Neural cell (in vitro differentiated cells): Measurements from ENCODE around the gene TFB2M. TPM values are rescaled to one million over a fixed set of nuclear protein-coding genes. Genes with fewer than 3 reads are reported as not detected.

Source experiments
- H2AFZ ChIP-seq: fragments of 200-600, 300-800 bp; sonication (generic), shearing (Covaris generic); 2 replicates; pipeline ENCODE4 v1.6.0; 2014; ENCODE audit warnings: low read depth, mild to moderate bottlenecking, antibody characterized with exemption, low read length, moderate library complexity
- H3F3A ChIP-seq: fragments of 200-600 bp; shearing (Covaris generic); 2 replicates; pipeline ENCODE4 v1.6.1; 2016; ENCODE audit warnings: mild to moderate bottlenecking, moderate library complexity, mixed read lengths, antibody characterized with exemption, low read length; ENCODE audit not compliant: insufficient read depth, poor library complexity, severe bottlenecking
- H3K27ac ChIP-seq: fragments of 200-600, 300-800 bp; sonication (generic), shearing (Covaris generic); 2 replicates; pipeline ENCODE4 v1.5.1; 2014; ENCODE audit warnings: mild to moderate bottlenecking, low read length, moderate library complexity
- H3K27me3 ChIP-seq: fragments of 300-800, 200-600 bp; sonication (generic), shearing (Covaris generic); 2 replicates; pipeline ENCODE4 v1.6.0; 2014; ENCODE audit warnings: mild to moderate bottlenecking, low read depth, low read length, moderate library complexity; ENCODE audit not compliant: insufficient read depth
- H3K36me3 ChIP-seq: fragments of 300-800, 200-600 bp; sonication (generic), shearing (Covaris generic); 2 replicates; pipeline ENCODE4 v1.5.1; 2014; ENCODE audit warnings: mild to moderate bottlenecking, antibody characterized with exemption, low read length, moderate library complexity; ENCODE audit not compliant: insufficient read depth
- H3K4me2 ChIP-seq: fragments of 300-800, 200-600 bp; sonication (generic), shearing (Covaris generic); 2 replicates; pipeline ENCODE4 v1.6.0; 2014; ENCODE audit warnings: mild to moderate bottlenecking, low read length
- H3K4me3 ChIP-seq: fragments of 300-800, 200-600 bp; sonication (generic), shearing (Covaris generic); 2 replicates; pipeline ENCODE4 v1.5.1; 2014; ENCODE audit warnings: mild to moderate bottlenecking, low read length, moderate library complexity
- H3K79me2 ChIP-seq: fragments of 200-600 bp; shearing (Covaris generic); replicated peaks from 2 replicates; pipeline ENCODE4 v1.6.0; 2014; ENCODE audit warnings: mild to moderate bottlenecking, low read length, moderate library complexity; ENCODE audit not compliant: insufficient read depth
- H3K9ac ChIP-seq: fragments of 300-800, 200-600 bp; sonication (generic), shearing (Covaris generic); 2 replicates; pipeline ENCODE4 v1.6.1; 2016; ENCODE audit warnings: mild to moderate bottlenecking, low read length, mixed read lengths
- H3K9me2 ChIP-seq: fragments of 200-600 bp; shearing (Covaris generic); 2 replicates; pipeline ENCODE4 v1.6.1; 2016; ENCODE audit warnings: mild to moderate bottlenecking, low read length, mixed read lengths; ENCODE audit not compliant: insufficient read depth
- H3K9me3 ChIP-seq: fragments of 200-600, 300-800 bp; sonication (generic), shearing (Covaris generic); 2 replicates; pipeline ENCODE4 v1.6.1; 2016; ENCODE audit warnings: mild to moderate bottlenecking, mixed run types, low read length, moderate library complexity, mixed read lengths
- H4K20me1 ChIP-seq: fragments of 200-600 bp; shearing (Covaris generic); 2 replicates; pipeline ENCODE4 v1.6.1; 2016; ENCODE audit warnings: mild to moderate bottlenecking, mixed run types; ENCODE audit not compliant: insufficient read depth
- EP300 ChIP-seq: fragments of 450-650 bp; conservative IDR thresholded peaks from 2 replicates; pipeline ENCODE4 v1.6.1; 2014; ENCODE audit warnings: antibody characterized with exemption, mild to moderate bottlenecking, moderate library complexity; ENCODE audit not compliant: poor library complexity, severe bottlenecking
- EZH2 ChIP-seq: fragments of 200-600, 300-800 bp; shearing (Covaris generic), sonication (generic); IDR thresholded peaks from 2 replicates; pipeline ENCODE4 v1.6.1; 2014; ENCODE audit warnings: antibody characterized with exemption, low read length, borderline replicate concordance, mild to moderate bottlenecking; ENCODE audit not compliant: insufficient read depth, poor library complexity, severe bottlenecking
- MXI1 ChIP-seq: fragments of 450-650 bp; conservative IDR thresholded peaks from 2 replicates; pipeline ENCODE4 v1.6.1; 2014; ENCODE audit warnings: antibody characterized with exemption, mild to moderate bottlenecking; ENCODE audit not compliant: poor library complexity, severe bottlenecking
- POLR2AphosphoS5 ChIP-seq: IDR thresholded peaks from 2 replicates; pipeline ENCODE4 v1.6.1; 2012
- RAD21 ChIP-seq: fragments of 450-650 bp; conservative IDR thresholded peaks from 2 replicates; pipeline ENCODE4 v1.6.1; 2014; ENCODE audit warnings: antibody characterized with exemption, mild to moderate bottlenecking, moderate library complexity
- SMC3 ChIP-seq: fragments of 450-650 bp; conservative IDR thresholded peaks from 2 replicates; pipeline ENCODE4 v1.6.1; 2014; ENCODE audit warnings: antibody characterized with exemption, mild to moderate bottlenecking, moderate library complexity; ENCODE audit not compliant: poor library complexity
- TAF1 ChIP-seq: IDR thresholded peaks from 2 replicates; pipeline ENCODE4 v1.6.1; 2012; ENCODE audit warnings: low read depth
- polyA plus RNA-seq: library from polyadenylated mRNA; depleted of rRNA; stranded (reverse); fragments of >200 nt; gene quantifications from 2 replicates; pipeline ENCODE4 v1.2.3, GENCODE V29; 2014
- TF ChIP-seq, protein P1 (sequence below): fragments of 450-650 bp; IDR thresholded peaks from 2 replicates; pipeline ENCODE4 v1.5.1; 2014; ENCODE audit warnings: antibody characterized with exemption, mild to moderate bottlenecking, moderate library complexity; ENCODE audit not compliant: poor library complexity, severe bottlenecking
- TF ChIP-seq, protein P2 (sequence below): IDR thresholded peaks from 2 replicates; pipeline ENCODE4 v1.6.1; 2012; ENCODE audit warnings: borderline replicate concordance

TFB2M gene
- polyA plus RNA-seq, 1 donor from 2014 or later: 19.2 TPM

DNA sequence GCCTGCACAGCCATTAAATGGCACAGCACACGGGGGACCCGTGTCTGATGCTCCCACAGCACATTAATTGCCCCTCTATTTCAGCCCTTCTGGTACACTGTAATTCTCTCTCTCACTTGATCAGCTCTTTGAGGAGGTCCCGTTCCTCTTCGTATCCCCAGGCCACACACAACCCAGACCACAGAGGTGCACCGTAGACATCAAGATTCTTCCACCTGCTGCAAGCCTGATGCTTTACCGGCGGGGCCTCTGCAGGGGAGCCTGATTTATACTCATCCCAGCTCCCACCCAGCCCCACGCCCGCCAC, 59.7 kb downstream of the TFB2M start:
- TF ChIP-seq POLR2AphosphoS5 (no peak), SMC3 (no peak), EP300 (no peak), TAF1 (no peak), EZH2 (no peak), RAD21 (no peak), MXI1 (no peak)
- TF ChIP-seq, protein P1, sequence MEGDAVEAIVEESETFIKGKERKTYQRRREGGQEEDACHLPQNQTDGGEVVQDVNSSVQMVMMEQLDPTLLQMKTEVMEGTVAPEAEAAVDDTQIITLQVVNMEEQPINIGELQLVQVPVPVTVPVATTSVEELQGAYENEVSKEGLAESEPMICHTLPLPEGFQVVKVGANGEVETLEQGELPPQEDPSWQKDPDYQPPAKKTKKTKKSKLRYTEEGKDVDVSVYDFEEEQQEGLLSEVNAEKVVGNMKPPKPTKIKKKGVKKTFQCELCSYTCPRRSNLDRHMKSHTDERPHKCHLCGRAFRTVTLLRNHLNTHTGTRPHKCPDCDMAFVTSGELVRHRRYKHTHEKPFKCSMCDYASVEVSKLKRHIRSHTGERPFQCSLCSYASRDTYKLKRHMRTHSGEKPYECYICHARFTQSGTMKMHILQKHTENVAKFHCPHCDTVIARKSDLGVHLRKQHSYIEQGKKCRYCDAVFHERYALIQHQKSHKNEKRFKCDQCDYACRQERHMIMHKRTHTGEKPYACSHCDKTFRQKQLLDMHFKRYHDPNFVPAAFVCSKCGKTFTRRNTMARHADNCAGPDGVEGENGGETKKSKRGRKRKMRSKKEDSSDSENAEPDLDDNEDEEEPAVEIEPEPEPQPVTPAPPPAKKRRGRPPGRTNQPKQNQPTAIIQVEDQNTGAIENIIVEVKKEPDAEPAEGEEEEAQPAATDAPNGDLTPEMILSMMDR: no peak
- TF ChIP-seq, protein P2, sequence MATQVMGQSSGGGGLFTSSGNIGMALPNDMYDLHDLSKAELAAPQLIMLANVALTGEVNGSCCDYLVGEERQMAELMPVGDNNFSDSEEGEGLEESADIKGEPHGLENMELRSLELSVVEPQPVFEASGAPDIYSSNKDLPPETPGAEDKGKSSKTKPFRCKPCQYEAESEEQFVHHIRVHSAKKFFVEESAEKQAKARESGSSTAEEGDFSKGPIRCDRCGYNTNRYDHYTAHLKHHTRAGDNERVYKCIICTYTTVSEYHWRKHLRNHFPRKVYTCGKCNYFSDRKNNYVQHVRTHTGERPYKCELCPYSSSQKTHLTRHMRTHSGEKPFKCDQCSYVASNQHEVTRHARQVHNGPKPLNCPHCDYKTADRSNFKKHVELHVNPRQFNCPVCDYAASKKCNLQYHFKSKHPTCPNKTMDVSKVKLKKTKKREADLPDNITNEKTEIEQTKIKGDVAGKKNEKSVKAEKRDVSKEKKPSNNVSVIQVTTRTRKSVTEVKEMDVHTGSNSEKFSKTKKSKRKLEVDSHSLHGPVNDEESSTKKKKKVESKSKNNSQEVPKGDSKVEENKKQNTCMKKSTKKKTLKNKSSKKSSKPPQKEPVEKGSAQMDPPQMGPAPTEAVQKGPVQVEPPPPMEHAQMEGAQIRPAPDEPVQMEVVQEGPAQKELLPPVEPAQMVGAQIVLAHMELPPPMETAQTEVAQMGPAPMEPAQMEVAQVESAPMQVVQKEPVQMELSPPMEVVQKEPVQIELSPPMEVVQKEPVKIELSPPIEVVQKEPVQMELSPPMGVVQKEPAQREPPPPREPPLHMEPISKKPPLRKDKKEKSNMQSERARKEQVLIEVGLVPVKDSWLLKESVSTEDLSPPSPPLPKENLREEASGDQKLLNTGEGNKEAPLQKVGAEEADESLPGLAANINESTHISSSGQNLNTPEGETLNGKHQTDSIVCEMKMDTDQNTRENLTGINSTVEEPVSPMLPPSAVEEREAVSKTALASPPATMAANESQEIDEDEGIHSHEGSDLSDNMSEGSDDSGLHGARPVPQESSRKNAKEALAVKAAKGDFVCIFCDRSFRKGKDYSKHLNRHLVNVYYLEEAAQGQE: no peak
- H2AFZ ChIP-seq: peak overlapping the region; percentile 68
- H4K20me1 ChIP-seq: no peaks in the 10 kb centered on the region
- H3K36me3 ChIP-seq: no peaks in the 10 kb centered on the region
- peak overlapping the region; percentile 67 for H3K4me2 ChIP-seq
- peak overlapping the region; percentile 67 for H3K9ac ChIP-seq
- H3K79me2 ChIP-seq: no peaks in the 10 kb centered on the region
- peak overlapping the region; percentile 95 for H3K4me3 ChIP-seq
- H3K27ac ChIP-seq: no peak overlapping the region
- H3K9me2 ChIP-seq: no peaks in the 10 kb centered on the region
- no peaks in the 10 kb centered on the region for H3K9me3 ChIP-seq
- no peaks in the 10 kb centered on the region for H3K27me3 ChIP-seq
- H3F3A ChIP-seq: no peaks in the 10 kb centered on the region

DNA sequence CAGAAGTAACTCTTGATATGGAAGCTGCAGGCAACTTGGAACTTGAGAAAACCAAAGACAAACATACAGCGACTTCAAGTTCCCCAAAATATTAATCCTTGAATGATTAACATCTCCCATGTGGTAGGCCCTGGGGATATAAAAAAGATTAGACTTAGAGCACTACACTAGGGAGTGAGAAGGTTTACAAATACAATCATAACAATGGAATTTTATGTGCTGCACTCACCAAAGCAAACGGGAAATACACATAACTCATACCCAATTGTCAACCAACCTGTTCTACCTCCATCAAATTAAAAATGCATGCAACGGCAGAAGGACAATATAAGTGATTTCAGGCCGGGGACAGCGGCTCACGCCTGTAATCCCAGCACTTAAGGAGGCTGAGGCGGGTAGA, 62.7 kb downstream of the TFB2M start:
- no peaks in the 10 kb centered on the region for H3K79me2 ChIP-seq
- H3K36me3 ChIP-seq: no peaks in the 10 kb centered on the region
- no peaks in the 10 kb centered on the region for H3K27me3 ChIP-seq
- H3K4me3 ChIP-seq: no peak overlapping the region
- no peaks in the 10 kb centered on the region for H3F3A ChIP-seq
- no peaks in the 10 kb centered on the region for H4K20me1 ChIP-seq
- H2AFZ ChIP-seq: no peak overlapping the region
- H3K9ac ChIP-seq: no peak overlapping the region
- H3K9me3 ChIP-seq: no peaks in the 10 kb centered on the region
- no peaks in the 10 kb centered on the region for H3K9me2 ChIP-seq
- TF ChIP-seq SMC3 (no peak), POLR2AphosphoS5 (no peak), EP300 (no peak), TAF1 (no peak), EZH2 (no peak), MXI1 (no peak), RAD21 (no peak)
- TF ChIP-seq, protein P2: no peak
- TF ChIP-seq, protein P1: no peak
- no peak overlapping the region for H3K4me2 ChIP-seq
- no peak overlapping the region for H3K27ac ChIP-seq
